ENCODE data around the gene SMYD3. TPM values are rescaled to one million over a fixed set of nuclear protein-coding genes. Genes with fewer than 3 reads are reported as not detected.

Gene SMYD3
- total RNA-seq, 4 donors from 2014 or later = 12.0 to 15.0 (median 13.2) TPM

DNA sequence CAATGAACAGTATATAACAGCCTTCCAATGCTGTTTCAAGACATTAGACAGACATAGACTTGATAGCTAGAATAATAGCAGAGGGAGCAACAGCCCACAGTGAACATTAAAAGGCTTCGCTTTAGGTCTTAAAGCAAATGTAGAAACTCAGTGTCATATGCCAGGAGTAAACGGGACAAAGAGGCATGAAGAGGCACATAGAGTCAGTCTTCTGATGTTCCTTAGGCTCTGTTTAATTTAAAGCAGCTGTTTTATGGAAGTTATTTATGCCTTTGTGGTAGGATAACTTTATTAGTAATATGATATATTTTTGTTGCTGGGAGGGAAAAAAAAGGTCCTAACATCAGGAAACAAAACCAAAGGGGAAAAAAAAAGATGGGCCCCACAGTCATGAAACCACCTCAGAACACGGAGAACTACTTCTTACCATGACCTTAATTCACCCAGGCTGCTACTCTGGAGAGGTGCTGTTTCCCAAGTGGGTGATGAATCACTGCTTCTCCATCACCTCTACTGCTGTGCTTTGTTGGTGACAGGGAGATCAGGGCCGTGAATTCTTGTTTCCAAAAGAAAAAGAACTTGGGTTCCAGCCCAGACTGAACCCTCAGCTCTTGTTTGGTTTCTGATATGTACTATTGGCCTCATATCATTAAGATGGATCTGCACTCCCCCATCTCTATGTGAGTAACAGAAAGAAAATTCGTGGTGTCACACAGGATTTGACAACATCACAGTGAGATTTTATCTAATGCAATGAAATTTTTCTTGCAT, 735.4 kb downstream of the SMYD3 start:
- no peaks in the 10 kb centered on the region for H3K36me3 ChIP-seq
- TF ChIP-seq, protein P1, sequence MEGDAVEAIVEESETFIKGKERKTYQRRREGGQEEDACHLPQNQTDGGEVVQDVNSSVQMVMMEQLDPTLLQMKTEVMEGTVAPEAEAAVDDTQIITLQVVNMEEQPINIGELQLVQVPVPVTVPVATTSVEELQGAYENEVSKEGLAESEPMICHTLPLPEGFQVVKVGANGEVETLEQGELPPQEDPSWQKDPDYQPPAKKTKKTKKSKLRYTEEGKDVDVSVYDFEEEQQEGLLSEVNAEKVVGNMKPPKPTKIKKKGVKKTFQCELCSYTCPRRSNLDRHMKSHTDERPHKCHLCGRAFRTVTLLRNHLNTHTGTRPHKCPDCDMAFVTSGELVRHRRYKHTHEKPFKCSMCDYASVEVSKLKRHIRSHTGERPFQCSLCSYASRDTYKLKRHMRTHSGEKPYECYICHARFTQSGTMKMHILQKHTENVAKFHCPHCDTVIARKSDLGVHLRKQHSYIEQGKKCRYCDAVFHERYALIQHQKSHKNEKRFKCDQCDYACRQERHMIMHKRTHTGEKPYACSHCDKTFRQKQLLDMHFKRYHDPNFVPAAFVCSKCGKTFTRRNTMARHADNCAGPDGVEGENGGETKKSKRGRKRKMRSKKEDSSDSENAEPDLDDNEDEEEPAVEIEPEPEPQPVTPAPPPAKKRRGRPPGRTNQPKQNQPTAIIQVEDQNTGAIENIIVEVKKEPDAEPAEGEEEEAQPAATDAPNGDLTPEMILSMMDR (IDR thresholded peaks at IDR 0.05) = no peak
- TF ChIP-seq POLR2A (IDR thresholded peaks at IDR 0.05; ENCODE audit: low read depth) (no peak), POLR2AphosphoS5 (IDR thresholded peaks at IDR 0.05) (no peak), EP300 (IDR thresholded peaks at IDR 0.05) (no peak)
- no peak for DNase-seq (ENCODE audit: extremely low spot score)
- H3K4me3 ChIP-seq = no peak overlapping the region
- H3K9me3 ChIP-seq = no peaks in the 10 kb centered on the region
- no peaks in the 10 kb centered on the region for H3K27me3 ChIP-seq
- peak overlapping the region in 3 of 4 donors; percentile 22 to 66 (median 39) for H3K27ac ChIP-seq (replicated peaks in 1 of 4)
- H3K4me1 ChIP-seq = peaks cover 0 to 21% (median 14%) of the 10 kb centered on the region in 4 donors
- intact Hi-C loops (cut with DNase I) = no loop called here
- WGBS = 47% methylated on average over 5 of the region's 5 CpGs

DNA sequence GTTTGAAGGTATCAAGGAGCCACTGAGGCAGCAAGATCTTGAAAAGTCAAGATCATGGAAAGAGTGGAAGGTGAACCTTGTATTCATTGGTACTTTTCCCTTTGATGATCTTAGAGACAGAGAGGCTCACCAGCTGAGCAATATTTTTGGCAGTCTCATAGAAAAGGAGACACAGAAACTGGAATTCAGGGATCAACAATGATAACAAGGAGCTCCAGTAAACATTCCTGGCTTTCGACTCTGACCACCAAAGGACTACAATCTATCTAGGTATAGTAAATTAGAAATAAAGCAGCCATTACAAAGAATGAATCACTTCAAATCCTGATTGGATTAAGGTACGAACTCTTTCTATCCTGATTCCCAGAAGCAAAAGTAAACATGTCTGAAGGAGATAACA, 736.9 kb downstream of the SMYD3 start:
- H3K9me3 ChIP-seq = no peaks in the 10 kb centered on the region
- DNase-seq (ENCODE audit: extremely low spot score) = no peak
- no peaks in the 10 kb centered on the region for H3K27me3 ChIP-seq
- no peak overlapping the region for H3K27ac ChIP-seq (replicated peaks in 1 of 4)
- TF ChIP-seq, protein P1 (IDR thresholded peaks at IDR 0.05) = no peak
- no peak for TF ChIP-seq POLR2A (IDR thresholded peaks at IDR 0.05; ENCODE audit: low read depth)
- TF ChIP-seq EP300 (IDR thresholded peaks at IDR 0.05) = no peak
- TF ChIP-seq POLR2AphosphoS5 (IDR thresholded peaks at IDR 0.05) = no peak
- no peaks in the 10 kb centered on the region for H3K36me3 ChIP-seq
- intact Hi-C loops (cut with DNase I) = no loop called here
- peaks cover 0 to 21% (median 18%) of the 10 kb centered on the region in 4 donors for H3K4me1 ChIP-seq
- 93% methylated on average over 2 of the region's 2 CpGs for WGBS
- H3K4me3 ChIP-seq = no peak overlapping the region

DNA sequence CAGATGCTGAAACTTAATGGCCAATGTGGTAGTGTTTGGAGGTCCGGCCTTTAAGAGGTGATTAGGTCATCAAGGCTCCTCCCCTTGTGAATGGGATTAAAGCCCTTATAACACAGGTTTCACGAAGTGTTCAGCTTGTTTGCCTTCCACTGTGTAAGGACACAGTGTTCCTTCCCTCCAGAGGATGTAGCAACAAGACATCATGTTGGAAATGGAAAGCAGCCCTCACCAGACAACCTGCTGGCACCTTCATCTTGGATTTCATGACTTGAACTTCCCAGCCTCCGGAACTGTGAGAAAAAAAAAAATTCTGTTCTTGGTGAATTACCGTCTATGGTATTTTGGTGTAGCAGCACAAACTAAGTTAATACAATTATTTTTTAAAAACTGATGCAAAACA, 738.5 kb downstream of the SMYD3 start:
- no peak for DNase-seq (ENCODE audit: extremely low spot score)
- Histone ChIP-seq H3K27ac (replicated peaks in 1 of 4) (no peak overlapping the region), H3K36me3 (peaks cover 0 to 4% (median 1%) of the 10 kb centered on the region in 4 donors), H3K4me1 (peaks cover 0 to 21% (median 18%) of the 10 kb centered on the region in 4 donors), H3K9me3 (no peaks in the 10 kb centered on the region), H3K27me3 (no peaks in the 10 kb centered on the region), H3K4me3 (no peak overlapping the region)
- 99% methylated on average over 4 of the region's 4 CpGs for WGBS
- TF ChIP-seq POLR2A (IDR thresholded peaks at IDR 0.05; ENCODE audit: low read depth) = no peak
- no peak for TF ChIP-seq POLR2AphosphoS5 (IDR thresholded peaks at IDR 0.05)
- TF ChIP-seq, protein P1 (IDR thresholded peaks at IDR 0.05) = no peak
- TF ChIP-seq EP300 (IDR thresholded peaks at IDR 0.05) = no peak
- intact Hi-C loops (cut with DNase I) = no loop called here

DNA sequence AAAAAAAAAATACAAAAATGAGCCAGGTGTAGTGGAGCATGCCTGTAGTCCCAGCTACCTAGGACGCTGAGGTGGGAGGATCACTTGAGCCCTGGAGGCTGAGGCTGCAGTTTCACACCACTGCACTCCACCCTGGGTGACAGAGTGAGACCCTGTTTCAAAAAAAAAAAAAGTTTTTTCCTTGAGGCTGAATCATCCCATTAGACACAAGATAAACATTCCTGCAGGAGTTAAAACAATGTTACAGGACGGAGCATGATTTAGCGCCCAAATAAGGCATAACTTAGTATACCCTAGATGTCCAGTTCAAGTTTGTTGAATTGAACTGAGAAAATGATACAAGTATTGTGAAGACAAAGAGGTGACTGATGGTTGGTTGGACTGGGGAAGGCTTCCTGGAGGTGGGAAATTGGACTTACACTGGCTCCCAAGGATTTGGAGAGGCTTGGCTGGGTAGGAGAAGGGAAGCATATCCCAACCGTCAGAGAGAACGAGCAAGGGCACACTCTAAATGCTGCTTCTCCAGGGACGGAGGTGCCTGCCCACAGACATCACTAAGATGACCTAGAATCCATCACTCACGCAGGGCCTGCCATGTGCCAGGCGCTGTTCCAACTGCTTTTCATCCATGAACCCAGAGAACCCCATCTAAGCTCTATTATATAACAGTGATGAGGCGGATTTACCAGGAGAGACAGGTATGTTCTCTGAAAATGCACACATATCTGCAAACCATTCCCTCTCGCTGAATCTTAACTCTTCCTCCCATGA, 741.7 kb downstream of the SMYD3 start:
- peaks cover 0 to 8% (median under 1%) of the 10 kb centered on the region in 4 donors for H3K4me1 ChIP-seq
- intact Hi-C loops (cut with DNase I) = no loop called here
- TF ChIP-seq EP300 (IDR thresholded peaks at IDR 0.05) = no peak
- no peak for TF ChIP-seq POLR2A (IDR thresholded peaks at IDR 0.05; ENCODE audit: low read depth)
- TF ChIP-seq, protein P1 (IDR thresholded peaks at IDR 0.05) = no peak
- no peak for TF ChIP-seq POLR2AphosphoS5 (IDR thresholded peaks at IDR 0.05)
- H3K9me3 ChIP-seq = no peaks in the 10 kb centered on the region
- DNase-seq (ENCODE audit: extremely low spot score) = peak; percentile 64
- H3K4me3 ChIP-seq = no peak overlapping the region
- no peaks in the 10 kb centered on the region for H3K27me3 ChIP-seq
- no peak overlapping the region for H3K27ac ChIP-seq (replicated peaks in 1 of 4)
- 71% methylated on average over 9 of the region's 10 CpGs for WGBS
- H3K36me3 ChIP-seq = peaks cover 0 to 12% (median 3%) of the 10 kb centered on the region in 4 donors
